K562 (cell line): ENCODE measurements around the gene TMEM266.

Source experiments
- EZH2 ChIP-seq: IDR thresholded peaks from 2 replicates; pipeline ENCODE4 v1.6.1; 2012; ENCODE audit warnings: low read depth, mild to moderate bottlenecking, inconsistent platforms, low read length, borderline replicate concordance
- MAFF ChIP-seq: IDR thresholded peaks from 2 replicates; pipeline ENCODE4 v1.6.1; 2012; ENCODE audit warnings: low read length, improper control_type of control experiment
- NR2F6 ChIP-seq: fragments of 450-650 bp; formaldehyde crosslinking; IDR thresholded peaks from 2 replicates; pipeline ENCODE4 v1.4.0; 2020; ENCODE audit warnings: mild to moderate bottlenecking
- TBL1XR1 ChIP-seq, 2 experiments: IDR thresholded peaks; 2 replicates each; pipeline ENCODE4 v1.6.1; 2012; ENCODE audit warnings: improper control_type of control experiment in 2 of 2, low read length in 2 of 2, mild to moderate bottlenecking in 1 of 2
- TF ChIP-seq, protein P1 (sequence below): fragments of 450-650 bp; IDR thresholded peaks from 2 replicates; pipeline ENCODE4 v1.7.1; 2018; ENCODE audit warnings: mild to moderate bottlenecking, low read depth; ENCODE audit not compliant: partially characterized antibody
- TF ChIP-seq, protein P2 (sequence below): fragments of 450-650 bp; IDR thresholded peaks from 2 replicates; pipeline ENCODE4 v1.6.1; 2016; ENCODE audit warnings: low read depth

DNA sequence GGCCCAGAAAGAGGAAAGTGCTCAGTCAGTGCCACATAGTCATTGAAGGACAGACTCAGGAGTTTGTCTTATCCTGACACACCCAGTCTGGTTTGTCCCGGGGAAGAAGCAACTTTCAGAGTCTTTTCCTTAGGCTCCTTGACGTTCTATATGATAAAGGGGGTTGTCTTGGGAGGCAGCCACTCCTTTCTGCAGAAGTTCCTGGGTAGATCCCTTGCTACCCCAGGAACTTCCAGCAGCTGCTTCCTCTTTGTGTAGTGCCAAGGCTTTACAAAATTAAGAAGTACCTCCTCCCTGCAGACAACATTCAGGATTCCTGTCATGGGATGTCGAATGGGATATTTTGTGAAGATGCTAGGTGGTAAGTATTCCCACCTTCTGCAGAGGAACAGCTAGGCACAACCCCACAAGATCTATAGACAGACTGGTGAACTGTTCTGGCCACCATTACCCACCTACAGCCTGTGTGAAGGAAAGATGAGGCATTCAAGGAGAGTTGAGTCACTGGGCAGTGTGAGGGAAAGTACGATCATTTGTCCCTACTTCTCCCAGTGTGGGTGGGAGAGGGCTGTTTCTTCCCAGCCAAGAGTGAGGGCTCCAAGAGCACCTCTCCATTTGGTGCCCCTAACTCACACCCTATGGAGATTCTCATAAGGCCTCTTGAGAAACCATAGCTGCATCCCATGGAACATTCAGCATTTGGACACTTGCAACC lies 11.3 kb downstream of the TMEM266 start:
- TF ChIP-seq MAFF, result no peak
- TF ChIP-seq, protein P1, sequence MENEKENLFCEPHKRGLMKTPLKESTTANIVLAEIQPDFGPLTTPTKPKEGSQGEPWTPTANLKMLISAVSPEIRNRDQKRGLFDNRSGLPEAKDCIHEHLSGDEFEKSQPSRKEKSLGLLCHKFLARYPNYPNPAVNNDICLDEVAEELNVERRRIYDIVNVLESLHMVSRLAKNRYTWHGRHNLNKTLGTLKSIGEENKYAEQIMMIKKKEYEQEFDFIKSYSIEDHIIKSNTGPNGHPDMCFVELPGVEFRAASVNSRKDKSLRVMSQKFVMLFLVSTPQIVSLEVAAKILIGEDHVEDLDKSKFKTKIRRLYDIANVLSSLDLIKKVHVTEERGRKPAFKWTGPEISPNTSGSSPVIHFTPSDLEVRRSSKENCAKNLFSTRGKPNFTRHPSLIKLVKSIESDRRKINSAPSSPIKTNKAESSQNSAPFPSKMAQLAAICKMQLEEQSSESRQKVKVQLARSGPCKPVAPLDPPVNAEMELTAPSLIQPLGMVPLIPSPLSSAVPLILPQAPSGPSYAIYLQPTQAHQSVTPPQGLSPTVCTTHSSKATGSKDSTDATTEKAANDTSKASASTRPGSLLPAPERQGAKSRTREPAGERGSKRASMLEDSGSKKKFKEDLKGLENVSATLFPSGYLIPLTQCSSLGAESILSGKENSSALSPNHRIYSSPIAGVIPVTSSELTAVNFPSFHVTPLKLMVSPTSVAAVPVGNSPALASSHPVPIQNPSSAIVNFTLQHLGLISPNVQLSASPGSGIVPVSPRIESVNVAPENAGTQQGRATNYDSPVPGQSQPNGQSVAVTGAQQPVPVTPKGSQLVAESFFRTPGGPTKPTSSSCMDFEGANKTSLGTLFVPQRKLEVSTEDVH, result no peak
- no peak for TF ChIP-seq TBL1XR1 (IDR thresholded peaks at IDR 0.05; ENCODE audit: low read length in 2 of 2)
- TF ChIP-seq EZH2, result no peak
- TF ChIP-seq, protein P2, sequence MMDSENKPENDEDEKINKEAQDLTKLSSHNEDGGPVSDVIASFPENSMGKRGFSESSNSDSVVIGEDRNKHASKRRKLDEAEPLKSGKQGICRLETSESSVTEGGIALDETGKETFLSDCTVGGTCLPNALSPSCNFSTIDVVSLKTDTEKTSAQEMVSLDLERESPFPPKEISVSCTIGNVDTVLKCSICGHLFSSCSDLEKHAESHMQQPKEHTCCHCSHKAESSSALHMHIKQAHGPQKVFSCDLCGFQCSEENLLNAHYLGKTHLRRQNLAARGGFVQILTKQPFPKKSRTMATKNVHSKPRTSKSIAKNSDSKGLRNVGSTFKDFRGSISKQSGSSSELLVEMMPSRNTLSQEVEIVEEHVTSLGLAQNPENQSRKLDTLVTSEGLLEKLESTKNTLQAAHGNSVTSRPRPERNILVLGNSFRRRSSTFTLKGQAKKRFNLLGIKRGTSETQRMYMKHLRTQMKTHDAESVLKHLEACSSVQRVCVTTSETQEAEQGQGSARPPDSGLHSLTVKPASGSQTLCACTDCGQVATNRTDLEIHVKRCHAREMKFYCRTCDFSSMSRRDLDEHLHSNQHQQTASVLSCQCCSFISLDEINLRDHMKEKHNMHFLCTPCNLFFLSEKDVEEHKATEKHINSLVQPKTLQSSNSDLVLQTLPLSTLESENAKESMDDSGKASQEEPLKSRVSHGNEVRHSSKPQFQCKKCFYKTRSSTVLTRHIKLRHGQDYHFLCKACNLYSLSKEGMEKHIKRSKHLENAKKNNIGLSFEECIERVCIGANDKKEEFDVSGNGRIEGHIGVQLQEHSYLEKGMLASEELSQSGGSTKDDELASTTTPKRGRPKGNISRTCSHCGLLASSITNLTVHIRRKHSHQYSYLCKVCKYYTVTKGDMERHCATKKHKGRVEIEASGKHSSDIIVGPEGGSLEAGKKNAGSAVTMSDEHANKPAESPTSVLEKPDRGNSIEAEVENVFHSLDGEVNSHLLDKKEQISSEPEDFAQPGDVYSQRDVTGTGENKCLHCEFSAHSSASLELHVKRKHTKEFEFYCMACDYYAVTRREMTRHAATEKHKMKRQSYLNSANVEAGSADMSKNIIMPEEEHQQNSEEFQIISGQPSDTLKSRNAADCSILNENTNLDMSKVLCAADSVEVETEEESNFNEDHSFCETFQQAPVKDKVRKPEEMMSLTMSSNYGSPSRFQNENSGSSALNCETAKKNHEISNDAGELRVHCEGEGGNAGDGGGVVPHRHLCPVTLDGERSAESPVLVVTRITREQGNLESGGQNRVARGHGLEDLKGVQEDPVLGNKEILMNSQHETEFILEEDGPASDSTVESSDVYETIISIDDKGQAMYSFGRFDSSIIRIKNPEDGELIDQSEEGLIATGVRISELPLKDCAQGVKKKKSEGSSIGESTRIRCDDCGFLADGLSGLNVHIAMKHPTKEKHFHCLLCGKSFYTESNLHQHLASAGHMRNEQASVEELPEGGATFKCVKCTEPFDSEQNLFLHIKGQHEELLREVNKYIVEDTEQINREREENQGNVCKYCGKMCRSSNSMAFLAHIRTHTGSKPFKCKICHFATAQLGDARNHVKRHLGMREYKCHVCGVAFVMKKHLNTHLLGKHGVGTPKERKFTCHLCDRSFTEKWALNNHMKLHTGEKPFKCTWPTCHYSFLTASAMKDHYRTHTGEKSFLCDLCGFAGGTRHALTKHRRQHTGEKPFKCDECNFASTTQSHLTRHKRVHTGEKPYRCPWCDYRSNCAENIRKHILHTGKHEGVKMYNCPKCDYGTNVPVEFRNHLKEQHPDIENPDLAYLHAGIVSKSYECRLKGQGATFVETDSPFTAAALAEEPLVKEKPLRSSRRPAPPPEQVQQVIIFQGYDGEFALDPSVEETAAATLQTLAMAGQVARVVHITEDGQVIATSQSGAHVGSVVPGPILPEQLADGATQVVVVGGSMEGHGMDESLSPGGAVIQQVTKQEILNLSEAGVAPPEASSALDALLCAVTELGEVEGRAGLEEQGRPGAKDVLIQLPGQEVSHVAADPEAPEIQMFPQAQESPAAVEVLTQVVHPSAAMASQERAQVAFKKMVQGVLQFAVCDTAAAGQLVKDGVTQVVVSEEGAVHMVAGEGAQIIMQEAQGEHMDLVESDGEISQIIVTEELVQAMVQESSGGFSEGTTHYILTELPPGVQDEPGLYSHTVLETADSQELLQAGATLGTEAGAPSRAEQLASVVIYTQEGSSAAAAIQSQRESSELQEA, result no peak
- TF ChIP-seq NR2F6, result no peak
